ENCODE data around the gene CCDC40.
"Not testable (repeated sequence)": the region's sequence is repeated elsewhere in the genome, so short reads cannot be mapped to it uniquely, and the experiment has no call there.

CCDC40 gene

GRCh38 chr17:80023481-80024205 is 12.8 kb upstream of the CCDC40 start:
- DNase-seq, result no peak

- DNase-seq, result no peak
Observed at GRCh38 chr17:80024206-80024972, 12.1 kb upstream of the CCDC40 start.

GRCh38 chr17:80025140-80025539 is 11.3 kb upstream of the CCDC40 start:
- peak; percentile 86 for DNase-seq

- peak; percentile 68 for DNase-seq
Observed at GRCh38 chr17:80025796-80026195, 10.6 kb upstream of the CCDC40 start.

- DNase-seq, result peak; percentile 68
Observed at GRCh38 chr17:80026359-80027042, 9.9 kb upstream of the CCDC40 start.

- no peak for DNase-seq
Observed at GRCh38 chr17:80027043-80027435, 9.4 kb upstream of the CCDC40 start.

- DNase-seq, result no peak
Observed at GRCh38 chr17:80028030-80028429, 8.4 kb upstream of the CCDC40 start.

- peak; percentile 35 for DNase-seq
Observed at GRCh38 chr17:80029258-80029974, 7.0 kb upstream of the CCDC40 start.

GRCh38 chr17:80030730-80031410 is 5.6 kb upstream of the CCDC40 start:
- DNase-seq, result peak; percentile 97

GRCh38 chr17:80031691-80032430 is 4.6 kb upstream of the CCDC40 start:
- peak; percentile 37 for DNase-seq

- DNase-seq, result no peak
Observed at GRCh38 chr17:80032614-80033171, 3.7 kb upstream of the CCDC40 start.

GRCh38 chr17:80033840-80034239 is 2.6 kb upstream of the CCDC40 start:
- DNase-seq, result no peak

- DNase-seq, result peak; percentile 57
Observed at GRCh38 chr17:80034791-80035686, 1.4 kb upstream of the CCDC40 start.

GRCh38 chr17:80035687-80035936 is 830 bp upstream of the CCDC40 start, which contains the start of gene TBC1D16:
TBC1D16 (minus strand) TSS chr17:80035872; CDS start chr17:80013547, 22,325 bp downstream.
- no peak for DNase-seq

- DNase-seq, result peak; percentile 88
Observed at GRCh38 chr17:80036715-80037477, 454 bp downstream of the CCDC40 start.

GRCh38 chr17:80043963-80044362 is 7.5 kb downstream of the CCDC40 start:
- no peak for DNase-seq

GRCh38 chr17:80045703-80046102 is 9.3 kb downstream of the CCDC40 start:
- DNase-seq, result peak; percentile 61

- not testable (repeated sequence) for DNase-seq
Observed at GRCh38 chr17:80046709-80047108, 10.3 kb downstream of the CCDC40 start.

GRCh38 chr17:80047176-80047575 is 10.7 kb downstream of the CCDC40 start:
- peak; percentile 88 for DNase-seq

- no peak for DNase-seq
Observed at GRCh38 chr17:80049986-80050385, 13.5 kb downstream of the CCDC40 start.

All from DMS53 (cell line).